Right cardiac atrium (tissue), 5 donors: ENCODE results near the gene PDE7B. TPM values are rescaled to one million over a fixed set of nuclear protein-coding genes. Genes with fewer than 3 reads are reported as not detected.
A peak's percentile ranks its signal among the peaks of the same experiment; 100 is the strongest.

Source experiments
- ATAC-seq, 2 donors: fragments of 200-7000 bp; cut with Tn5 transposase; one replicate each; pipeline versions ENCODE4 v1.8.0 to v1.9.1; 2020; ENCODE audit warnings: moderate library complexity in 2 of 2, mild to moderate bottlenecking in 1 of 2
- DNase-seq, 3 donors: peaks; one replicate each; pipeline ENCODE4 v3.0.0-alpha.2; 2020
- H3K27ac ChIP-seq: one replicate; pipeline ENCODE4 v1.5.1; 2013; ENCODE audit warnings: mild to moderate bottlenecking, low read length, control low read depth, moderate library complexity
- H3K27me3 ChIP-seq: one replicate; pipeline ENCODE4 v1.6.1; 2013; ENCODE audit not compliant: control insufficient read depth, insufficient read depth
- H3K4me1 ChIP-seq: one replicate; pipeline ENCODE4 v1.6.1; 2013; ENCODE audit warnings: low read length; ENCODE audit not compliant: control insufficient read depth, insufficient read depth
- H3K4me3 ChIP-seq: one replicate; pipeline ENCODE4 v1.5.1; 2013; ENCODE audit warnings: low read length, control low read depth
- H3K9me3 ChIP-seq: one replicate; pipeline ENCODE4 v1.6.1; 2013; ENCODE audit warnings: low read length; ENCODE audit not compliant: control insufficient read depth
- WGBS: extraction: QIAGEN DNeasy Blood & Tissue Kit; methylation state at CpG from one replicate; pipeline ENCODE4 v1.1.7; 2013; 5-methylcytosine and 5-hydroxymethylcytosine counted together
- intact Hi-C, 4 donors: fragments of 100-400 bp; cut with DNase I; formaldehyde crosslinking; loops; one replicate each; pipeline versions ENCODE4 v1.11.0 to v1.14.0; 2022 to 2023
- polyA plus RNA-seq: library from polyadenylated mRNA; stranded (reverse); fragments of 200-250 nt; gene quantifications from one replicate; pipeline ENCODE4 v1.2.3, GENCODE V29; 2013
- total RNA-seq, 4 donors: library from RNA; stranded (reverse); fragmentation: NEBNext Ultra II Directional; extraction: Animal tissue kit (Norgen Biotek cat#: 25700); gene quantifications; one replicate each; pipeline ENCODE4 v1.2.1, GENCODE V29; 2021
- donor health status: healthy with polysubstance abuse.
- donor health status: DM: no; HTN: yes; CAD: no.
- donor health status: DM: no; HTN: no; CAD: no.
- donor health status: DM: no; HTN: yes; CAD: no; lungs with severe emphysema.
- donor health status: DM: yes; HTN: yes; CAD: no.

PDE7B gene
- total and polyA plus RNA-seq, 5 donors, result 2.9 to 11.6 (median 8.3) TPM

- Histone ChIP-seq H3K4me1 (peaks cover 10% of the 10 kb centered on the region), H3K9me3 (no peaks in the 10 kb centered on the region)
- no peak for DNase-seq
Measured at GRCh38 chr6:136012943-136013342, 161.4 kb downstream of the PDE7B start.

GRCh38 chr6:136014454-136015437 is 163.2 kb downstream of the PDE7B start:
- DNase-seq (peak; percentile 19 to 58 (median 36)), ATAC-seq (peak; percentile 60 to 66)
- Histone ChIP-seq H3K9me3 (no peaks in the 10 kb centered on the region), H3K27me3 (no peaks in the 10 kb centered on the region), H3K4me3 (peak overlapping the region; percentile 29), H3K27ac (no peak overlapping the region), H3K4me1 (peaks cover 10% of the 10 kb centered on the region)
- intact Hi-C loops, result no loop called here
- WGBS, result 40% methylated on average over 15 of the region's 15 CpGs

More at GRCh38 chr6:136012943-136013342, 161.4 kb downstream of the PDE7B start:
- 75% methylated on average over 1 of the region's 1 CpG for WGBS
- intact Hi-C loops, result no loop called here
- Histone ChIP-seq H3K27ac (no peak overlapping the region), H3K27me3 (no peaks in the 10 kb centered on the region), H3K4me3 (no peak overlapping the region)
- ATAC-seq, result no peak

GRCh38 chr6:136015531-136015930 is 164.0 kb downstream of the PDE7B start:
- ATAC-seq (no peak), DNase-seq (no peak)
- Histone ChIP-seq H3K9me3 (no peaks in the 10 kb centered on the region), H3K4me1 (peaks cover 10% of the 10 kb centered on the region), H3K27ac (no peak overlapping the region), H3K4me3 (no peak overlapping the region), H3K27me3 (no peaks in the 10 kb centered on the region)
- 62% methylated on average over 4 of the region's 4 CpGs for WGBS
- intact Hi-C loops, result no loop called here

- intact Hi-C loops, result no loop called here
- Histone ChIP-seq H3K4me1 (peaks cover 10% of the 10 kb centered on the region), H3K9me3 (no peaks in the 10 kb centered on the region), H3K27ac (no peak overlapping the region), H3K27me3 (no peaks in the 10 kb centered on the region), H3K4me3 (no peak overlapping the region)
- 86% methylated on average over 9 of the region's 9 CpGs for WGBS
- DNase-seq (no peak), ATAC-seq (no peak)
Measured at GRCh38 chr6:136016228-136017225, 165.0 kb downstream of the PDE7B start.

- Histone ChIP-seq H3K4me1 (no peaks in the 10 kb centered on the region), H3K4me3 (no peak overlapping the region), H3K27me3 (no peaks in the 10 kb centered on the region), H3K27ac (no peak overlapping the region), H3K9me3 (no peaks in the 10 kb centered on the region)
- WGBS, result 93% methylated on average over 2 of the region's 2 CpGs
- DNase-seq (no peak), ATAC-seq (no peak)
- intact Hi-C loops, result loop anchor here in 1 of 4 donors (10.0 kb wide), 1 partner anchor 194 kb away; no protein-coding TSS in a partner anchor
Measured at GRCh38 chr6:136020691-136021090, 169.2 kb downstream of the PDE7B start.

- Histone ChIP-seq H3K4me1 (no peaks in the 10 kb centered on the region), H3K9me3 (no peaks in the 10 kb centered on the region), H3K4me3 (no peak overlapping the region), H3K27ac (no peak overlapping the region), H3K27me3 (no peaks in the 10 kb centered on the region)
- DNase-seq, result no peak
- intact Hi-C loops, result loop anchor here in 1 of 4 donors (10.0 kb wide), 1 partner anchor 192 kb away; no protein-coding TSS in a partner anchor
- ATAC-seq, result no peak
- 81% methylated on average over 3 of the region's 3 CpGs for WGBS
Measured at GRCh38 chr6:136022224-136022874, 170.8 kb downstream of the PDE7B start.

- WGBS, result 89% methylated on average over 4 of the region's 4 CpGs
- ATAC-seq, result no peak
Measured at GRCh38 chr6:136024711-136025110, 173.2 kb downstream of the PDE7B start.

GRCh38 chr6:136025736-136026135 is 174.2 kb downstream of the PDE7B start:
- Histone ChIP-seq H3K9me3 (no peaks in the 10 kb centered on the region), H3K27me3 (no peaks in the 10 kb centered on the region), H3K4me3 (no peak overlapping the region), H3K4me1 (no peaks in the 10 kb centered on the region), H3K27ac (no peak overlapping the region)
- ATAC-seq (no peak), DNase-seq (no peak)
- 81% methylated on average over 2 of the region's 2 CpGs for WGBS
- intact Hi-C loops, result loop anchor here in 1 of 4 donors (10.0 kb wide), 1 partner anchor 189 kb away; no protein-coding TSS in a partner anchor

More at GRCh38 chr6:136024711-136025110, 173.2 kb downstream of the PDE7B start:
- no peak for DNase-seq
- no peak overlapping the region for H3K27ac ChIP-seq
- H3K27me3 ChIP-seq, result no peaks in the 10 kb centered on the region
- H3K4me3 ChIP-seq, result no peak overlapping the region
- intact Hi-C loops, result loop anchor here in 1 of 4 donors (10.0 kb wide), 1 partner anchor 190 kb away; no protein-coding TSS in a partner anchor
- H3K9me3 ChIP-seq, result no peaks in the 10 kb centered on the region
- H3K4me1 ChIP-seq, result no peaks in the 10 kb centered on the region

GRCh38 chr6:136030131-136030530 is 178.6 kb downstream of the PDE7B start:
- Histone ChIP-seq H3K9me3 (no peaks in the 10 kb centered on the region), H3K4me1 (peaks cover 4% of the 10 kb centered on the region), H3K4me3 (no peak overlapping the region), H3K27ac (no peak overlapping the region), H3K27me3 (no peaks in the 10 kb centered on the region)
- intact Hi-C loops, result loop anchor here in 2 of 4 donors (5.0 to 10.0 kb wide), 2 partner anchors 65 to 197 kb away; no protein-coding TSS in a partner anchor
- ATAC-seq (no peak), DNase-seq (no peak)
- WGBS, result 77% methylated on average over 3 of the region's 3 CpGs

GRCh38 chr6:136031982-136032381 is 180.5 kb downstream of the PDE7B start:
- peaks cover 8% of the 10 kb centered on the region for H3K4me1 ChIP-seq
- DNase-seq (no peak), ATAC-seq (peak in 1 of 2 donors; percentile 31)
- no peaks in the 10 kb centered on the region for H3K9me3 ChIP-seq
- H3K27ac ChIP-seq, result no peak overlapping the region
- H3K4me3 ChIP-seq, result no peak overlapping the region
- no peaks in the 10 kb centered on the region for H3K27me3 ChIP-seq
- intact Hi-C loops, result loop anchor here in 2 of 4 donors (5.0 to 10.0 kb wide), 2 partner anchors 63 to 195 kb away; no protein-coding TSS in a partner anchor
